ENCODE data around the gene SDF2. TPM values are rescaled to one million over a fixed set of nuclear protein-coding genes. Genes with fewer than 3 reads are reported as not detected.

SDF2 gene
- total RNA-seq, 5 donors from 2014 or later (not counting 1 experiment from before 2014, with no cell fraction given): 25.3 to 45.8 (median 43.9) TPM

Other genes with a start within 250 kb of the SDF2 start
- not detected for gene SLC13A2, start 188.3 kb downstream of the SDF2 start, total RNA-seq
- gene FOXN1, start 155.6 kb downstream of the SDF2 start, total RNA-seq: not detected
- 10 to 100 TPM; 37.7 to 51.7 (median 44.5) TPM for gene UNC119, start 109.3 kb downstream of the SDF2 start, total RNA-seq
- gene PIGS, start 90.4 kb downstream of the SDF2 start, total RNA-seq: 10 to 100 TPM; 54.9 to 63.0 (median 60.9) TPM
- gene ALDOC, start 85.0 kb downstream of the SDF2 start, total RNA-seq: 10 to 100 TPM; 27.0 to 31.0 (median 28.4) TPM
- gene SPAG5, start 62.9 kb downstream of the SDF2 start, total RNA-seq: 10 to 100 TPM in 3 of 5 donors, 1 to 10 TPM in 2; 7.7 to 26.5 (median 10.3) TPM
- gene RSKR, start 47.7 kb downstream of the SDF2 start, total RNA-seq: 10 to 100 TPM; 14.2 to 26.1 (median 21.9) TPM
- 100 to 1,000 TPM; 129 to 156 (median 138) TPM for gene BLTP2, start 16.7 kb downstream of the SDF2 start, total RNA-seq
- 100 to 1,000 TPM in 2 of 5 donors, 10 to 100 TPM in 3; 89.2 to 129 (median 95.7) TPM for gene SUPT6H, start 299 bp upstream of the SDF2 start, total RNA-seq
- gene PROCA1, start 50.0 kb upstream of the SDF2 start, total RNA-seq: 10 to 100 TPM in 3 of 5 donors, 1 to 10 TPM in 2; 5.6 to 11.6 (median 10.2) TPM
- gene RAB34, start 56.0 kb upstream of the SDF2 start, total RNA-seq: 10 to 100 TPM in 3 of 5 donors, 1 to 10 TPM in 2; 7.6 to 82.8 (median 11.0) TPM
- gene RPL23A, start 58.1 kb upstream of the SDF2 start, total RNA-seq: 1,000 to 10,000 TPM; 2,927 to 3,276 (median 3,036) TPM
- gene TLCD1, start 64.3 kb upstream of the SDF2 start, total RNA-seq: 1 to 10 TPM in 4 of 5 donors, not detected in 1; 1.2 to 1.8 (median 1.3) TPM
- 10 to 100 TPM in 3 of 5 donors, 1 to 10 TPM in 2; 7.7 to 13.6 (median 12.7) TPM for gene NEK8, start 66.9 kb upstream of the SDF2 start, total RNA-seq
- gene TRAF4, start 82.1 kb upstream of the SDF2 start, total RNA-seq: 100 to 1,000 TPM in 2 of 5 donors, 10 to 100 TPM in 3; 37.5 to 226 (median 42.5) TPM
- gene FAM222B, start 180.9 kb upstream of the SDF2 start, total RNA-seq: 10 to 100 TPM; 17.6 to 23.4 (median 23.3) TPM
- gene ERAL1, start 193.1 kb upstream of the SDF2 start, total RNA-seq: 10 to 100 TPM; 18.9 to 33.7 (median 29.0) TPM
- 100 to 1,000 TPM; 138 to 256 (median 235) TPM for gene FLOT2, start 235.8 kb upstream of the SDF2 start, total RNA-seq
- gene DHRS13, start 241.2 kb upstream of the SDF2 start, total RNA-seq: 10 to 100 TPM; 23.1 to 44.9 (median 39.7) TPM

All from T-cell (primary cell).